ENCODE measurements around the gene RFX1.

Gene RFX1

GRCh38 chr19:13979686-13980085 is 26.4 kb downstream of the RFX1 start:
- ATAC-seq (ENCODE audit: low read depth), result no peak
- Histone ChIP-seq H3K4me1 (ENCODE audit: insufficient read depth, poor library complexity, severe bottlenecking) (no peaks in the 10 kb centered on the region), H3K9me3 (ENCODE audit: severe bottlenecking) (no peaks in the 10 kb centered on the region), H3K4me3 (ENCODE audit: severe bottlenecking) (no peak overlapping the region), H3K36me3 (ENCODE audit: low read depth) (no peaks in the 10 kb centered on the region), H3K27ac (ENCODE audit: poor library complexity, severe bottlenecking) (no peak overlapping the region), H3K27me3 (ENCODE audit: insufficient read depth, poor library complexity, severe bottlenecking) (no peaks in the 10 kb centered on the region)
- DNase-seq (ENCODE audit: low spot score), result no peak
- TF ChIP-seq, protein P1, sequence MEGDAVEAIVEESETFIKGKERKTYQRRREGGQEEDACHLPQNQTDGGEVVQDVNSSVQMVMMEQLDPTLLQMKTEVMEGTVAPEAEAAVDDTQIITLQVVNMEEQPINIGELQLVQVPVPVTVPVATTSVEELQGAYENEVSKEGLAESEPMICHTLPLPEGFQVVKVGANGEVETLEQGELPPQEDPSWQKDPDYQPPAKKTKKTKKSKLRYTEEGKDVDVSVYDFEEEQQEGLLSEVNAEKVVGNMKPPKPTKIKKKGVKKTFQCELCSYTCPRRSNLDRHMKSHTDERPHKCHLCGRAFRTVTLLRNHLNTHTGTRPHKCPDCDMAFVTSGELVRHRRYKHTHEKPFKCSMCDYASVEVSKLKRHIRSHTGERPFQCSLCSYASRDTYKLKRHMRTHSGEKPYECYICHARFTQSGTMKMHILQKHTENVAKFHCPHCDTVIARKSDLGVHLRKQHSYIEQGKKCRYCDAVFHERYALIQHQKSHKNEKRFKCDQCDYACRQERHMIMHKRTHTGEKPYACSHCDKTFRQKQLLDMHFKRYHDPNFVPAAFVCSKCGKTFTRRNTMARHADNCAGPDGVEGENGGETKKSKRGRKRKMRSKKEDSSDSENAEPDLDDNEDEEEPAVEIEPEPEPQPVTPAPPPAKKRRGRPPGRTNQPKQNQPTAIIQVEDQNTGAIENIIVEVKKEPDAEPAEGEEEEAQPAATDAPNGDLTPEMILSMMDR (IDR thresholded peaks at IDR 0.05; ENCODE audit: poor library complexity, severe bottlenecking), result no peak

DNA sequence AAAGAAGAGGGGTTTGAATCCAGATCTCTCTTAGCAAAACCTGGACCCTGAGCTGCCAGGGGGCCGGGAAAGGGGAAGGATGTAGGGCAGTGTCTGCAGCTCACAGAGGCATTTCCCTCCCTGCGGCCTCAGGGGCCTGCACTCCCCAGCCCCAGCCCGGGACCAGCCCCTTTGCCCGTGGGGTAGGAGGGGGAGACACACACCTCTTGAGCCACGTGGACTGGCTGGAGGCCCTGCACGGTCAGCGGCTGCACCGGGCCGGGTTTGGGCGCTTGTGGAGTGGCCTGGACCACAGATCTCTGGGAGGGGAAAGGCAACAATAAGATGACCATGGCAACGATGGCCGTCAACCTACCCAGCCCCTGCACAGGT is 26.9 kb downstream of the RFX1 start:
- no peaks in the 10 kb centered on the region for H3K36me3 ChIP-seq (ENCODE audit: low read depth)
- H3K27ac ChIP-seq (ENCODE audit: poor library complexity, severe bottlenecking), result no peak overlapping the region
- H3K4me1 ChIP-seq (ENCODE audit: insufficient read depth, poor library complexity, severe bottlenecking), result peaks cover 2% of the 10 kb centered on the region
- 0 out of 3 replicates have a peak, but pooled peaks have one; percentile 11 for ATAC-seq (ENCODE audit: low read depth)
- H3K27me3 ChIP-seq (ENCODE audit: insufficient read depth, poor library complexity, severe bottlenecking), result no peaks in the 10 kb centered on the region
- TF ChIP-seq, protein P1 (IDR thresholded peaks at IDR 0.05; ENCODE audit: poor library complexity, severe bottlenecking), result no peak
- no peak overlapping the region for H3K4me3 ChIP-seq (ENCODE audit: severe bottlenecking)
- no peaks in the 10 kb centered on the region for H3K9me3 ChIP-seq (ENCODE audit: severe bottlenecking)
- DNase-seq (ENCODE audit: low spot score), result no peak

GRCh38 chr19:13978351-13979243 is 27.5 kb downstream of the RFX1 start:
- H3K4me1 ChIP-seq (ENCODE audit: insufficient read depth, poor library complexity, severe bottlenecking), result peaks cover 7% of the 10 kb centered on the region
- H3K4me3 ChIP-seq (ENCODE audit: severe bottlenecking), result peak overlapping the region; percentile 3
- no peaks in the 10 kb centered on the region for H3K27me3 ChIP-seq (ENCODE audit: insufficient read depth, poor library complexity, severe bottlenecking)
- H3K9me3 ChIP-seq (ENCODE audit: severe bottlenecking), result no peaks in the 10 kb centered on the region
- H3K36me3 ChIP-seq (ENCODE audit: low read depth), result peaks cover 2% of the 10 kb centered on the region; the same call in 1 of the 2 replicates
- DNase-seq (ENCODE audit: low spot score) (no peak), ATAC-seq (ENCODE audit: low read depth) (peak; percentile 20; the same call in 1 of the 3 replicates)
- TF ChIP-seq, protein P1 (IDR thresholded peaks at IDR 0.05; ENCODE audit: poor library complexity, severe bottlenecking), result no peak
- H3K27ac ChIP-seq (ENCODE audit: poor library complexity, severe bottlenecking), result no peak overlapping the region

DNA sequence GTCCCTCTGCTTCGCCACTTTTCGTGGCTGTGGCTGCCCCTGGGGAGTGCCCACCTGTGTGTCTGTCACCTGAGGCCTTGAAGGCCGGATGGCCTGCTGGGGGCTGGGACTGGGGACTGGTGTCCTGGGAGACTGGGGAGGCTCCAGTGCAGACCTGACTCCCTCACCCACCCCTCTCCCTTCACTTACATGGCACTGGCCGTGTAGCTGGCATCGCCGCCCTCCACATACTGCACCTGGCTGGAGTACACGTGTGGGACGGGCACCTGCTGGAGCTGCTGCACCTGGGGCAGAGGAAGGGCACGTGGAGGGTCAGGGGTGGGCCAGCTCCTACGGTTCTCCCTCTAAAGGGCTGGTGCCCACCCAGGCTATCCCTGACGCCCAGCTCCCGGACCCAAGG is 28.3 kb downstream of the RFX1 start:
- ATAC-seq (ENCODE audit: low read depth), result no peak
- no peak for DNase-seq (ENCODE audit: low spot score)
- Histone ChIP-seq H3K4me3 (ENCODE audit: severe bottlenecking) (no peak overlapping the region), H3K4me1 (ENCODE audit: insufficient read depth, poor library complexity, severe bottlenecking) (peaks cover 7% of the 10 kb centered on the region), H3K27me3 (ENCODE audit: insufficient read depth, poor library complexity, severe bottlenecking) (no peaks in the 10 kb centered on the region), H3K36me3 (ENCODE audit: low read depth) (peaks cover 9% of the 10 kb centered on the region; the same call in 1 of the 2 replicates), H3K9me3 (ENCODE audit: severe bottlenecking) (no peaks in the 10 kb centered on the region), H3K27ac (ENCODE audit: poor library complexity, severe bottlenecking) (no peak overlapping the region)
- TF ChIP-seq, protein P1 (IDR thresholded peaks at IDR 0.05; ENCODE audit: poor library complexity, severe bottlenecking), result no peak

DNA sequence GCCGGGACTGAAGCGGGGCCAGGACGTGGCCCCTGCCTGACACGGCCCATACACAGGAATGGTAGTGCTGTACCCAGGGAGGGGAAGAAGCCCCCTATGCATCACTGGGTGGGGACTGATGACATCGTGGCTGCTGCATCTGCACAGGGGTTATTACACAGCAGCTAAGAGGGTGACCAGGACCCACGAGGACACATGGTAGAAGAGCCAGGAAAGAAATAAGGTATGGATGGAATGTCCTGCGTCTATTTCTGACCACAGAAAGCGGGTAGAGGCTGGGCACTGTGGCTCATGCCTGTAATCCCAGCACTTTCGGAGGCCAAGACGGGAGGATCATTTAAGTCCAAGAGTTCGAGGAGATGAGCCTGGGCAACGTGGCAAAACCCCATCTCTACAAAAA is 29.7 kb downstream of the RFX1 start:
- Histone ChIP-seq H3K27ac (ENCODE audit: poor library complexity, severe bottlenecking) (no peak overlapping the region), H3K4me1 (ENCODE audit: insufficient read depth, poor library complexity, severe bottlenecking) (peaks cover 7% of the 10 kb centered on the region), H3K9me3 (ENCODE audit: severe bottlenecking) (no peaks in the 10 kb centered on the region), H3K36me3 (ENCODE audit: low read depth) (peaks cover 12% of the 10 kb centered on the region; the same call in 1 of the 2 replicates), H3K4me3 (ENCODE audit: severe bottlenecking) (no peak overlapping the region), H3K27me3 (ENCODE audit: insufficient read depth, poor library complexity, severe bottlenecking) (no peaks in the 10 kb centered on the region)
- TF ChIP-seq, protein P1 (IDR thresholded peaks at IDR 0.05; ENCODE audit: poor library complexity, severe bottlenecking), result no peak
- ATAC-seq (ENCODE audit: low read depth) (no peak), DNase-seq (ENCODE audit: low spot score) (no peak)

Data from RWPE2 (cell line).